GM18517 (cell line): Measurements from ENCODE around the gene NT5C3B.
"Not testable (repeated sequence)": the region's sequence is repeated elsewhere in the genome, so short reads cannot be mapped to it uniquely, and the experiment has no call there.

Experiments used
- ATAC-seq: cut with Tn5 transposase; IDR thresholded peaks from one replicate; pipeline ENCODE4 v1.9.1; 2021; ENCODE audit warnings: mild to moderate bottlenecking, moderate library complexity; ENCODE audit not compliant: unreplicated experiment

NT5C3B gene

DNA sequence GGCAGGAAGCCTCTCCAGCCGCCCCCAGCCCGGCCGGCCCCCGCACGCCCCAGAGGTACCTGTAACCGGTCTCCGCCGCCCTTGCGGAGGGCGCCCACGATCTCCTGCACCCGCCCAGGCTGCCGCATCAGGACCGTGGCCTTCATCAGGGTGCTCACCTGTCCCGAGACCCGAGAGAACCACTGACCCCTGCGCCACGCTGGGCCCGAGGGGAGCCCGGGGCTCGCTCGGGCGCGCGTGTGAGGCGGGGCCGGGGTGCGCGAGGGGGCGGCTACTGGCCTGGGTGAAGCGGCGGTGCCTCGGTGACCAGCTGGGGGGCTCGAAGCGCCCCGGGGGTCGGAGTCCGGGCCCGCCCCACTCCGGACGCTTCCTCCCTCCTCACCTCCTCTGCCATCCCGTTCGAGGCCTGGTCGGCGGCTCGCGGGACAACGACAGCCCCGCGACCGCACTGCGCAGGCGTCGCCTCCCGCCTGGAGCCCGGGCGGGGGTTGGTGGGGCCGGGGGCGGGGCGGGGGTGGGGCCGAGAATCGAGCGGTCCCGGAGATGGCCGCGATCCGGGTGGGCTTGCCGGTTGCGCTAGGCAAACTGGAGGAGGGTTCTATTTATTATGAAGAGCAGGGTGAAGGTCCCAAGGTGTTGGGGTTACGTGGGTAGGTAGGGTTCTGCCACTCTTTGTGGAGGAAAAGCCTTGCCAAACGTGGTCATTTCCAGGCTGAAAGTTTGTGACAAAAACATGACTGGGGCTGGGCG lies at the start of gene NT5C3B:
NT5C3B (minus strand) TSS at position 433 of the 750 bp plus-strand sequence; CDS start at position 394, 39 bp downstream.
- ATAC-seq = no peak

DNA sequence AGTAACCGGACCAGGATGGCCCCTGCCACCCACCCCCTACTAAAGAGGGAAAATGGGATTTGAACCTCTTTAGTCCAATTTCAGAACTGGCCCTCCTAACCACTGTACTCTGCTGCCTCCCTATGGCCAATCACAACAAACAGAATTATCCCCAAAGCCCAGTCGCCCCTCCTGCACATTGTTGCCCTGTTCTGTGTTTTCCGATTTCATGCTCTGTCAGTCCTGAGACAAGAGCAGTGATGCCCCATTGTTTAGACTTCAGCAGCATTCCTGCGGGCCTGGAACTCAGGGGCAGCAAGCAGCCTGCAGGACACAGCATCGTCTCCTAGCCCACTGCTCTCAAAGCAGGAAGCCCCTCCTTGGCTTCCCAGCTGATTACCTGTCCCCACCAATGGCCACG lies 49.7 kb upstream of the NT5C3B start:
- ATAC-seq = no peak

DNA sequence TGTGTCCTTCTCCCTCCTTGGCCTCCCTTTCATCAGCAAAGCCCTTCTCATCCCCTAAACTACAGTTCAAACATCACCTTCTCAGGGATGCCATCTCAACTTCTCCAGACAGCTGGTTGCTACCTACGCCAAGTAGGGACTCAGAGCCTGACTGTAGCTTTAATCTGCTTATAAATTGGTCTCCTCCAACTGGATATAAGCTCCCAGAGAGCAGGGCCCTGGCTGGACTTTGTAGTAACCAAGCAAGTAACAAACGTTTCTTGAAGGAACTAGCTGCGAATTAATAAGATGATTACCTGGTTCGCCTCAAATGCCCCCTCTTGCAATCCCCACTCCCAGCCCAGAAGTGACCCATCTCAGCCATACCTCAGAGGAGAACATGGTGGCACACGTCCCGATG lies 46.7 kb upstream of the NT5C3B start:
- no peak for ATAC-seq

DNA sequence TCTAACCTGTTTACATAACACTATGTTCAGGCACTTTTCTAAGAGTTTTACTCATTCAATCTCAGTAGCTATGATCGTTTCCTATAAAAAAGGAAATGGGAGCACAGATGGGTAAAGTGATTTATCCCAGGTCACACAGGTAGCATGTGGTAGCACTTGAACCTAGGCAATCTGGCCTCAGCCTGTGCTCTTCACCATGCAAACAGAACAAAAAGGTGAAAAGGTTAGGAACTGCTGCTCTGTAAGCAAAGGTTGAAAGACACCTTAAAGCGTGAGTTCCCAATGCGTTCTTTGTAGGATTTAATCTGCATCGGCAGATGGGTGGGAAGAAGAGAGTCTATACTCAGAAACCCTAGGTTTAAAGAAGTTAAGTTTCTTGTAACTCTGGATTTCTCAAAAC lies 44.1 kb upstream of the NT5C3B start:
- ATAC-seq = no peak

DNA sequence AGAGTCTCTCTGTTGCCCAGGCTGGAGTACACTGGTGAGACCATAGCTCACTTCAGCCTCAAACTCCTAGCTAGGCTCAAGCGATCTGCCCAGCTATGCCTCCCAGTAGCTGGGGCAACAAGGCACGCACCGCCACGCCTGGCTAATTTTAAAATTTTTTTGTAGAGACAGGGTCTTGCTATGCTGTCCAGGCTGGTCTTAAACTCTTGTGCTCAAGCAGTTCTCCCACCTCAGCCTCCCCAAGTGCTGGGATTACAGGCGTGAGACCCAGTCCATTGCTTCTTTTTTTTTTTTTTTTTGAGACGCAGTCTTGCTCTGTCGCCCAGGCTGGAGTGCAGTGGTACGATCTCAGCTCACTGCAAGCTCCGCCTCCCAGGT lies 38.2 kb upstream of the NT5C3B start:
- ATAC-seq = not testable (repeated sequence)

DNA sequence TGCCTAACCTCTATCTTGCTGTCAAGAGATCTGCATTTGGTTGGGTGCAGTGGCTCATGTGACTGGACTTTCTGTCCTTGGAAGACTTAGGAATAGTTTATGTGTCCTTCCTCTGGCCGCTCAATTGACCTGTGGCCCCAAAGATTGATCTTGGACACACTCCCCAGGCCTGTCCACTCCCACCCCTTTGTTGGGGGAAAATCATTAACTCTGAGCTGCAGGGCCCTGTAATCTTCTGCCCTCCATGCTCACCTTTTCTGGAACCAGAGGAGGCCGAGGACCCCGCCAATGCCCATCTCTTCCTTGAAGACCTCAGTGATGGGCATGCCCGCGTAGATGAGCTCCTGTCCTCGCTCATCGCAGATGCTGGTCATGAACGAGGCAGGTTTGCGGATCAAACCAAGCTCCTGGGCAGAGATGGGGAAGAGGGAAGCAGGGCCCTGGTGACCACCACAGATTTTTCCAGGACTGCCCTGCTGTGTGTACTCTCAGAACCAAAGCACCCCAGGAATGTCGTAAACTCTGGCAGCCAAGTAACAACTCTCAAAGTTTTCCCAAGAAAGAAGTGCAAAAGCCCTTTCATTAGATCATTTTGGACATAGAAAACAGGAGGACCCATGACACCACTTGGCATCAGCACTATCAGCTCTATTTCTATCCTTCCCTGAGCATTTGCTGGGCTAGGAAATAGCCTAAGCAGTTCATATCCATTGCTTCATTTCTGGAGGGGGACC lies 37.7 kb upstream of the NT5C3B start:
- no peak for ATAC-seq

DNA sequence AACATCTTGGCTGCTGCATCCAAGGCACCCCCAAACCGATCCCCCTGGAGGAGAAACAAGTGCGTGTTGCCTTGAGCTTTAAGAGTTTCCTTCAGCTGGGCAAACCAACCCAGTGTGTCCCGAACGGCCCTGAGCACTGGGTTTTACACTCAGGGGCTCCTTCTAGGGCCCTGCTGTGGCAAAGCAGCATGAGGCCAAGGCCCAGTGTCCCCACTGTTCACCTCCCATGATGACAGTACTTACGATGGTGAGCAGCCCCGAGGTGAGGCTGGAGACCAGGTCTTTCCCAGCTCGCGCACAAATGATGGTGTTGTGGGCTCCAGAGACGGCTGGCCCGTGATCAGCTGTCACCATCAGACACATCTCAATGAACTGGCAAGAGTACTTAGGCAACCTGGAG lies 35.8 kb upstream of the NT5C3B start:
- ATAC-seq = no peak

DNA sequence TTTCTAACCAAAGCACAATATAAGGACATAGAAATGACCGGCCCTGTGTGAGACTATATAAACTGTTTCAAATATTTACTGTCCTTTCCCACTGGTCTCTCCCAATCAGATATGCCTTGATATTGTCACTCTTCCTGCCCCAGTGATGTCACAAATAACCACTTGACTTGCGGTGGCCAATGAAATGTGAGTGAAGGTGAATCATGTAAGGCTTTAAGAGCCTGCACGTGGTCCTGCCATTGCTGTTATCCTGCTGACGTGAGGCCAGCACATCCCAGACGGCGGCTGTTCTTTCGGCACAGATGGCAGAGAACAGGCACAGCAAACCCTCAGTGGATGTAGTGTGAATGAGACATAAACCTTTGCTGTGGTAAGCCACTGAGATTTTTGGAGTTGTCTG lies 34.6 kb upstream of the NT5C3B start:
- ATAC-seq = no peak

DNA sequence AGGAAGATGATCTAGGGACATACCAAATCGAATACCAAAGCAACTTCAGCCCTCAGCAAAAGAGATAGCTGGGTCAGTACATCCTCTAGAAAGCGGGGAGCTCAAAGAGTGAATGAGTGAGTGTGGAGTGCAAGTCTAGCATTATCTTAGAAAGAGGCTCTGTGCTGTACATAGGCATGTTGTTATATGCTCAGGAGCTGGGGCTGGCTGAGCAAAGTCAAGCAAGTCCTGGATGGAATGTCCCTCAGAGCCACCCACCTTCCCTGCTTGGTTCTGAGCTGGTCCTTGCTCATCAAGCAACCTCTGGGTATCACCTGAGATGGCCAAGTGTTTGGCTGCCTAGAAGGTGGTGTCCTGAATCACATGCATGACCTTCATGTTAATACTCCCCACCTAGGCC lies 34.1 kb upstream of the NT5C3B start:
- no peak for ATAC-seq

DNA sequence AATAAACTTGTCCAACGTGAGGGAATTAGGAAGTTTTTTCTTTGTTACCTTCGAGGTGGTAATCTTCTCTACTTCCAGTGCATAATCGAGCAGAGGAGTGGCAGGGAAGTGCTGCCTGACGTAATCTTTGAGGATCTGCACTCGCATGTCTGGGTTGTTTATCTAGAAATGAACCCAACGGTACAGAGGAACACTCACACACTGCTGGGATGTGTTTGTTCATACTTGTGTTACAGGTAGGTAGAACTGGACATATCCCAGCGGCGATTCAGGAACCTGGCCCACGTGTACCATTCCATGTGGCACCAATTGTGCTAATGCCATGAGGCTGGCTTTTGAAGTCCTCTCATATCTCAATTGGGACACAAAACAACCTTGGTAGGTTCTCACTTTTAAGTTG lies 33.4 kb upstream of the NT5C3B start:
- no peak for ATAC-seq

DNA sequence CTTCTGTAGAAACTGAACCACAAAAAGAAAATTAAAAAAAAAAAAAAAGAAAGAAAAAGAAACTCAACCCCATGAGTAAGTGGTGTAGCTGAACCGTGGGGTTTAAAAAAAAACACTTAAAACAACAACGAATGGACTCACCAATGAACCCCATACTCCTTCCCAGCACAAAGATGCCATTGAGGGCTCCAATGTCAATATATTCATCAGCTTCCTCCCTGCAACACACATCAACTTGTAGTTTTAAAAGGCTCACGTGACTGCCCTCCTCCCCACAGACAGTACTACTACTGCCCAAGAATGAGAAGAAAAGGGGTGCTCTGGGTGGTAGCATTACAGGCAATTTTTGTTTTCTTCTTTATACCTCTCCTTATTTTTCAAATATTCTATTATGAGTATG lies 32.5 kb upstream of the NT5C3B start:
- ATAC-seq = no peak

DNA sequence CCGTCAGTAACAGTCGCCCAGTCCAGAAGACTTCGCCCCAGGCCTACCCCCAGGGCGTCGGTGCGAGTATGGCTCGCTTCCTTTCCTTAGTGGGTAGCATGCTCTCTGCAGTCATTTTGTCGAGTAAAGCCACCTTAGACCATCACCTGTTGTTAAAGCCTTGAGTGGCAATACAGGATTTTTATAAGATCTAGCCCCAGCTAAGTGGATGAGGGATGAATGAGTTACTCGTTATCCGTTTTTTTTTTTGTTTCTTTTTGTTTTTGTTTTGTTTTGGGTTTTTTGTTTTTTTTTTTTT lies 29.5 kb upstream of the NT5C3B start:
- ATAC-seq = no peak

DNA sequence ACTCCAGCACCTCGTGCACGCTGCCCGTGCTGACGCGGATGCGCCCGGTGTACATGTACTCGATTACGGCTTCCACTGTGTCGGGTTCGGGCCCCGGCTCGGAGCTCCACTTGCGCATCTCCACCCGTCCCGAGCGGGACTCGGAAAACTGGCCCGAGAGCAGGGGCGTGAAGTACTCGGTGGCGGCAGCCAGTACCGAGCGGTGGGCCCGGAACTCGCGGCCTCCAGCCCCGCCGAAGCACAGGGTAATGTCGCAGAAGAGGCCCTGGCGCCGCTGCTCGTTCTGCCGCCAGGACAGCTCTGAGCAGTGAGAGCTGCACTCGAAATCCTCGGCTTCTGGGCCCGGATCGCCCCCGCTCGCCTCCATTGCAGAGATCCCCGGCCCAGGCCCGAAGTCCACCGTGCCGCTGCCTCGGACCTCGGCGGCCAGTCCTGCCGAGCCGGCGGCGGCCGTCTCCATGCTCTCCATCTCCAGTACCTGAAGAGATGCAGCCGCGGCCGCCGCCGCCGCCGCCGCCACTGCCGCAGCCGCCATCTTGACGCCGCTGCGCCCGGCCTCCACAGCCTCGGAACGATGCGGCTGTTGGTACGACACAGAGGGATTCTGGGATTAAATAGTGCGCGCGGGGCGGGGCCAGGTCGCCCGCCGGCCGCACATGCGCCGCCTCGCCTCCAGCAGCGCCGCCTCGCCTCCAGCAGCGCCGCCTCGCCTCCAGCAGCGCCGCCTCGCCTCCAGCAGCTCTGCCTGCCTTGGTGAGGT lies 29.0 kb upstream of the NT5C3B start, which contains the start of gene KLHL11:
KLHL11 (minus strand) TSS at position 588 of the 760 bp plus-strand sequence; CDS start at position 535, 53 bp downstream.
- peak; percentile 87 for ATAC-seq

DNA sequence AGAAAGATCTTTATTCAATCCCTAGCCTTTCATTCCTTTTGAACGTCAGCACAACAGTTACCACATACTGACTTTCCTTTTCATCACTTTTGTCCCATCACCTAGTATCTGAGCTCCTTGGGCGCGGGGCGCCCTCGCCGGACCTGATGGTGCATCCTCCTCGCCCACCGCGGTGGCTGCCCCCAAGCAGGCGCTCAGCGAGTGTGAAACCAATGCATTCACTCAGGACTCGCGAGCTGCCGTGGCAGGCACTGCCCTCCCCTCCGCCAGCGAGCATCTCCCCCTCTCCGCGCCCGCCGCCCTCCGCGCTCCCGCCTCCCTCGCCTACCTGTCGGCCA lies 28.4 kb upstream of the NT5C3B start:
- ATAC-seq = no peak

DNA sequence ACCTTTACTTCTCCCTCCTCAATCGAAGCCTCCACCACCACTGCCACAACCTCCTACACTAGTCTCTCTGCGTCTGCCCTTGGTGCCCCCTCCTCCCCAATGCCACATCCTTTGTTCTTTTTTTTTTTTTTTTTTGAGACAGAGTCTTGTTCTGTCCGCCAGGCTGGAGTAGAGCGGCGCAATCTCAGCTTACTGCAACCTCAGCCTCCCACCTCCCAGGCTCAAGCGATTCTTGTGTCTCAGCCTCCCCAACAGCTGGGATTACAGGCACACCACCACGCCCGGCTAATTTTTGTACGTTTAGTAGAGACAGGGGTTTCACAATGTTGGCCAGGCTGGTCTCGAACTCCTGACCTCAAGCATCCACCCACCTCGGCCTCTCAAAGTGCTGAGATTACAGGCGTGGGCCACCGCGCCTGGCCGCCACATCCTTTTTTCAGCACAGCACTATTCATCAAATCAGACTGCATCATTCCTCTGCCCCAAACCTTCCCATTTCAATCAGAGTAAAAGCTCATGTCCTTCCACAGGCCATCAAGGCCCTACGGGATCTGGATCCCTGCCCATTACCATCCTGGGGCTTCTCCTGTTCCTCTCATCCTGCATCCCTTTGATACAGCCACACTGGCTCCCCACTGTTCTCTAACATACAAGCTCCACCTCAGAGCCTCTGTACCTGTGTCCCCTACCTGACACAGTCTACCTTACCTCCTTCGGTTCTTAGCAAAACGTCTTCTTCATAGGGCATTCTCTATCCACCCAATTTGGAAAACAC lies 27.2 kb upstream of the NT5C3B start:
- no peak for ATAC-seq

DNA sequence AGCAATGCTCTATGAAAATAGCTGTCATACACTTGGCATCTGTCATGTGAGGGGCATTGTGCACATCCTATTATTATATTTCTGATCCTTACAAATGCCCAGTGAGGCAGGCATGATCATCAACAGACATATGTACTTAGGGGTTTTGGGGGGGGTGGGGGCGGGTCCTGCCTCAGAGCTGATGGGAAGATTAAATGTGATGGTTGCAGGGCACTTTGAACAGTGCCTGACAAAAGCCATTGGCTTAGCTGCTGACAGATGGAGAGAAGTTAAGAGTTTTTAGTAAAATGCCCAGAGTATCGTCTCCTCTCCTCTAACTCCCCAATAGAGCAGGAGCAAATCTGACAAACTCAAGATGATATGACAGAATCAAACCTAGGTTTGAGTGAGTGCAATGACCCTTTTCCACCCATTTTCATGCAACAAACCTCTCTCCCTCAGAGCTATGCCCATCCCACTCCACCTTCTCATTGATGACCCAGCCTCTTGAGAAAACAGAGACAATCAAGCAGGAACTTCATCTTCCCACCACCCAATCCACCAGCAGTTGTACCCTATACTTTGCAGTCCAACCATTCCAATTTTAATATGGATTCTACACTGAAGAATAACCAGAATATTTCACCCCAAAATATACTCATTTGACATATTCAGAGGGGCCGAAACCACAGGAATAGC lies 24.4 kb upstream of the NT5C3B start:
- ATAC-seq = no peak

DNA sequence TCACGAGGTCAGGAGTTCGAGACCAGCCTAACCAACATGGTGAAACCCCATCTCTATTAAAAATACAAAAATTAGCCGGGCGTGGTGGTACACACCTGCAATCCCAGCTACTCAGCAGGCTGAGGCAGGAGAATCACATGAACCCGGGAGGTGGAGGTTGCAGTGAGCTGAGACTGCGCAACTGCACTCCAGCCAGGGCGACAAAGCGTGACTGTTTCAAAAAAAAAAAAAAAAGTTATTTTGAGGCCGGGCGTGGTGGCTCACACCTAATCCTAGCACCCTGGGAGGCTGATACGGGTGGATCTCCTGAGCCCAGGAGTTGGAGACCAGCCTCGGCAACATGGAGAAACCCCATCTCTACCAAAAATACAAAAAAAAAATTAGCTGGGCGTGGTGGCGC lies 15.3 kb upstream of the NT5C3B start:
- not testable (repeated sequence) for ATAC-seq

DNA sequence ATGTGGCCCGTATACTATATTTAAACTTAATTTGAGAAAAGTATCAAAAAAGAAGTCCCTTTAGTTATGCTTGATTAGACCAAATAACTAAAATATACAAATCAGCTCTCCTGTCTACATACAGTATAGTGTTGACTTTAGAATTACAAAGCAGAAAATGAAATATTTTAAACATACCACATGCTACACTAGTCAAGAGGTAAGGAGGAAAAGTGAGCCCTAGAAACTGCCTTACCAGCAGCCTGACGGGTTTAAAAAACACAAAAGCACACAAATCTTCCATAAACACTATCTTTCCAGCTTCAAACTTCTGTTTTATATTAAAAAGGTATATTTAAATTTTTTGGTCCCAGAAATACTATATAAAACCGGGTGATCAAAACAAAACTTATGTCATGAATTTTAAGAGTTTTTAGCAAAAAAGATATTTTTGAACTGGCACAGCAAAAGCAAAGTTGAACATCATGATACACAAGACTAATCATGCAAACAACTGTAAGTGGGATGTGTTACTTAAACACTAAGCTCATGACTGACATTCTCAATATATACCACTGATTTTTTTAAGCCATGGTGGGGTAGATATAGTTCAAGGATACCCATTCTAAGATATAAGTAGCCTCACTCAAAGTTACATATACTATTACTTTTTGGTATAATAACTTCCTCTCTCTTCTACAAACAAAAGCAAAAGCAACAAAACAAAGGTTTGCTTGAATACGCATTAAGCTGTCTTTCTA lies 13.4 kb upstream of the NT5C3B start:
- ATAC-seq = no peak

DNA sequence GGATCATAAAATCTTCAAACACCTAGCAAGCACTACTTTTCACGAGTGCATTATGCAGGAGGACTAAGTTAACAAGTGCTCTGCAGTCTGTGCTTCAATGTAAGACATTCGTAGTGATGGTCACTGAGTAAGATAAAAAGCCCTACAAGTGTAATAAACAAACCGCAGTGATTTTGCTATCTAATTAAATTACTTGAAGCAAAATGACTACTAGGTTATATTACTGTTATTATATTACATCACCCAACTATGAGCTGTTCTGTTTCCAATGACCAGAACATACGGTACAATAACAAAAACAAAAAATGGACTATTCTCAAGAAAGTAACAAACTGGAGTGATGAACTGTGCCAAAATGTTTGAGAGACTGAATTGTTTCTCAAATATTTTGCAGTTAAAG lies 12.8 kb upstream of the NT5C3B start:
- ATAC-seq = no peak

DNA sequence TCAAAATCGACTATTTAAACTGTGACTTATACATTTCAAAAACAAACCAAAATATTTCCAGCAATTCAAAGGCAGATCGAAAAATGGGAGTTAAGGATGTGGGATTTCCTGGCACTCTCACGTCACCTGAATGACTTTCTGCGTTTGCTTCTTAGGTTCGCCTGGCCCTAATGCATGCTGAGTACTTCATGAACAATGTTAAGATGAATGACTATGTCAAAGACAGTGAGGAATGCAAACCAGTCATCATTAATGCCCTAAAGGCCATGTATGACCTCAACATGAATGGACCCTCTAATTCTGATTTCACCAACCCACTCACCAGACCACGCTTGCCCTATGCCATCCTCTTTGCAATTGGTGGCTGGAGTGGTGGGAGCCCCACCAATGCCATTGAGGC lies 8.9 kb upstream of the NT5C3B start:
- ATAC-seq = no peak
